Measurements from ENCODE around the gene PRKAR1B.

GRCh38 chr7:668139-668931, 58.7 kb downstream of the PRKAR1B start:
- TF ChIP-seq, protein P1, sequence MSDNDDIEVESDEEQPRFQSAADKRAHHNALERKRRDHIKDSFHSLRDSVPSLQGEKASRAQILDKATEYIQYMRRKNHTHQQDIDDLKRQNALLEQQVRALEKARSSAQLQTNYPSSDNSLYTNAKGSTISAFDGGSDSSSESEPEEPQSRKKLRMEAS (IDR thresholded peaks at IDR 0.05; ENCODE audit: low read depth, low read length): no peak
- no peak for TF ChIP-seq SUPT20H (IDR thresholded peaks at IDR 0.05; ENCODE audit: borderline replicate concordance, control insufficient read depth, low read depth, low read length)
- no peak for TF ChIP-seq SIN3A (IDR thresholded peaks at IDR 0.05; ENCODE audit: low read depth, low read length)
- no peak for TF ChIP-seq BCL11A (IDR thresholded peaks at IDR 0.05; ENCODE audit: low read depth, low read length)
- TF ChIP-seq, protein P2, sequence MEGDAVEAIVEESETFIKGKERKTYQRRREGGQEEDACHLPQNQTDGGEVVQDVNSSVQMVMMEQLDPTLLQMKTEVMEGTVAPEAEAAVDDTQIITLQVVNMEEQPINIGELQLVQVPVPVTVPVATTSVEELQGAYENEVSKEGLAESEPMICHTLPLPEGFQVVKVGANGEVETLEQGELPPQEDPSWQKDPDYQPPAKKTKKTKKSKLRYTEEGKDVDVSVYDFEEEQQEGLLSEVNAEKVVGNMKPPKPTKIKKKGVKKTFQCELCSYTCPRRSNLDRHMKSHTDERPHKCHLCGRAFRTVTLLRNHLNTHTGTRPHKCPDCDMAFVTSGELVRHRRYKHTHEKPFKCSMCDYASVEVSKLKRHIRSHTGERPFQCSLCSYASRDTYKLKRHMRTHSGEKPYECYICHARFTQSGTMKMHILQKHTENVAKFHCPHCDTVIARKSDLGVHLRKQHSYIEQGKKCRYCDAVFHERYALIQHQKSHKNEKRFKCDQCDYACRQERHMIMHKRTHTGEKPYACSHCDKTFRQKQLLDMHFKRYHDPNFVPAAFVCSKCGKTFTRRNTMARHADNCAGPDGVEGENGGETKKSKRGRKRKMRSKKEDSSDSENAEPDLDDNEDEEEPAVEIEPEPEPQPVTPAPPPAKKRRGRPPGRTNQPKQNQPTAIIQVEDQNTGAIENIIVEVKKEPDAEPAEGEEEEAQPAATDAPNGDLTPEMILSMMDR (IDR thresholded peaks at IDR 0.05 in 2 of 3, conservative IDR thresholded peaks at IDR 0.05 in 1 of 3; ENCODE audit: control insufficient read depth in 2 of 3, extremely low read depth in 1 of 3, insufficient read depth in 1 of 3, low read depth in 3 of 3, low read length in 3 of 3): no peak
- TF ChIP-seq CHD4 (IDR thresholded peaks at IDR 0.05): no peak
- TF ChIP-seq CREM (IDR thresholded peaks at IDR 0.05; ENCODE audit: low read depth): no peak
- TF ChIP-seq NFYA (IDR thresholded peaks at IDR 0.05; ENCODE audit: borderline replicate concordance, low read depth, low read length): no peak
- no peak for TF ChIP-seq ASH2L (IDR thresholded peaks at IDR 0.05; ENCODE audit: borderline replicate concordance, low read depth)

Measured in GM12878 (cell line).